GM10266 (cell line): ENCODE measurements around the gene CTNNA3.

Experiments
- DNase-seq: peaks from one replicate; pipeline ENCODE4 v3.0.0; 2012; ENCODE audit errors: extremely low spot score
- CTCF ChIP-seq: IDR thresholded peaks from 2 replicates; pipeline ENCODE4 v1.5.1; 2012; ENCODE audit warnings: mild to moderate bottlenecking, low read depth; ENCODE audit not compliant: control insufficient read depth, insufficient read depth; ENCODE audit errors: missing control alignments

CTNNA3 gene

GRCh38 chr10:66629996-66630395, 1066.0 kb downstream of the CTNNA3 start:
- TF ChIP-seq CTCF: no peak
- no peak for DNase-seq

GRCh38 chr10:66627156-66627555, 1068.8 kb downstream of the CTNNA3 start:
- no peak for TF ChIP-seq CTCF
- DNase-seq: no peak

- no peak for TF ChIP-seq CTCF
- DNase-seq: no peak
Observed at GRCh38 chr10:66625709-66626590, 1070.0 kb downstream of the CTNNA3 start.

GRCh38 chr10:66622050-66622449, 1073.9 kb downstream of the CTNNA3 start:
- TF ChIP-seq CTCF: no peak
- no peak for DNase-seq

GRCh38 chr10:66604195-66604594, 1091.8 kb downstream of the CTNNA3 start:
- DNase-seq: no peak
- TF ChIP-seq CTCF: no peak

- no peak for TF ChIP-seq CTCF
- no peak for DNase-seq
Observed at GRCh38 chr10:66591865-66592264, 1104.1 kb downstream of the CTNNA3 start.

- TF ChIP-seq CTCF: no peak
Observed at GRCh38 chr10:66587680-66588050, 1108.3 kb downstream of the CTNNA3 start.

More at GRCh38 chr10:66587680-66588050, 1108.3 kb downstream of the CTNNA3 start:
- DNase-seq: no peak
